H1 (cell line): ENCODE data around the gene EMID1. TPM values are rescaled to one million over a fixed set of nuclear protein-coding genes. Genes with fewer than 3 reads are reported as not detected.

Source experiments
- FOSL1 ChIP-seq: IDR thresholded peaks from 2 replicates; pipeline ENCODE4 v1.6.1; 2011; ENCODE audit warnings: mild to moderate bottlenecking, low read depth, low read length, moderate library complexity; ENCODE audit not compliant: insufficient read depth
- MAFK ChIP-seq: IDR thresholded peaks from 2 replicates; pipeline ENCODE4 v1.6.1; 2012; ENCODE audit warnings: low read depth, mild to moderate bottlenecking, improper control_type of control experiment, low read length
- USF2 ChIP-seq: IDR thresholded peaks from 2 replicates; pipeline ENCODE4 v1.6.1; 2011; ENCODE audit warnings: low read length, improper control_type of control experiment
- polyA plus RNA-seq, 7 experiments: library from polyadenylated mRNA; depleted of rRNA in 3 of 7; stranded (reverse) in 5 of 7; unstranded in 2 of 7; fragments of >200 nt in 5 of 7; fragments of 200-250 nt in 2 of 7; gene quantifications; 1 replicate in 5 of 7; 2 replicates in 1 of 7; 4 replicates in 1 of 7; pipeline versions ENCODE4 v1.2.1 to v1.2.3, GENCODE V29; 2011 to 2013; ENCODE audit warnings: missing spikeins in 2 of 7, mixed read lengths in 2 of 7
- total RNA-seq: library from RNA; stranded (reverse); fragmentation: NEBNext Ultra II Directional; extraction: Animal tissue kit (Norgen Biotek cat#: 25700); gene quantifications from 2 replicates; pipeline ENCODE4 v1.2.1, GENCODE V29; 2021

EMID1 gene
- total and polyA plus RNA-seq, 2 of the 8 experiments (the other 6 are each of a cell fraction or from before 2014, with no cell fraction given) = 3.9 to 7.4 TPM

DNA sequence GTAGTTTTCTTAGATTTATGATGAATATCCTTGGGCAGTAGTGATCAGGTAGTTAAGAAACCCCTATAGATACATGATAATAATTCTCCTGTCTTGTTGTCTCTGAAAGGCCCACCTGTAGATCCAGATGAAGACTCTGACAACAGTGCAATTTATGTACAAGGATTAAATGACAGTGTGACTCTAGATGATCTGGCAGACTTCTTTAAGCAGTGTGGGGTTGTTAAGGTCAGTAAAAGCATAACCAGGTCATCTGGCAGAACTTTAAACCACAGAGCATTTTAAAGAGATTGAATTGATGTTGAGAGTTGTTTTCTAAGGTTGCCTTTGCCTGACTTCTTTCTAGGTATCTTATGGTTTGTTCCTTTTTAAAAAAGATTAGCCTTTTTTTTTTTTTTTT, 86.7 kb downstream of the EMID1 start (continued):
- TF ChIP-seq MAFK = no peak
- no peak for TF ChIP-seq FOSL1
- no peak for TF ChIP-seq USF2
